Measurements from ENCODE around the gene NACC2.

Gene NACC2

GRCh38 chr9:136081826-136082495 lies 13.1 kb downstream of the NACC2 start:
- no peak overlapping the region for H3K4me3 ChIP-seq (ENCODE audit: low read length)
- H3K27me3 ChIP-seq (ENCODE audit: insufficient read depth, low read length), result no peaks in the 10 kb centered on the region
- no peaks in the 10 kb centered on the region for H3K9me3 ChIP-seq (ENCODE audit: insufficient read depth, low read depth, low read length)
- no peak overlapping the region for H3K9ac ChIP-seq (ENCODE audit: low read depth, low read length)
- peaks cover 2% of the 10 kb centered on the region; the same call in 1 of the 2 replicates for H3K4me1 ChIP-seq (ENCODE audit: insufficient read depth, low read length)
- no peaks in the 10 kb centered on the region for H3K36me3 ChIP-seq (ENCODE audit: insufficient read depth, low read depth, low read length)
- H3K27ac ChIP-seq (ENCODE audit: low read length), result no peak overlapping the region

GRCh38 chr9:136081113-136081825 lies 13.8 kb downstream of the NACC2 start:
- Histone ChIP-seq H3K9me3 (ENCODE audit: insufficient read depth, low read depth, low read length) (no peaks in the 10 kb centered on the region), H3K36me3 (ENCODE audit: insufficient read depth, low read depth, low read length) (no peaks in the 10 kb centered on the region), H3K27ac (ENCODE audit: low read length) (no peak overlapping the region), H3K4me3 (ENCODE audit: low read length) (no peak overlapping the region), H3K4me1 (ENCODE audit: insufficient read depth, low read length) (no peaks in the 10 kb centered on the region; the same call in 1 of the 2 replicates), H3K9ac (ENCODE audit: low read depth, low read length) (no peak overlapping the region), H3K27me3 (ENCODE audit: insufficient read depth, low read length) (no peaks in the 10 kb centered on the region)

GRCh38 chr9:136080716-136081112 lies 14.4 kb downstream of the NACC2 start:
- no peak overlapping the region for H3K27ac ChIP-seq (ENCODE audit: low read length)
- H3K27me3 ChIP-seq (ENCODE audit: insufficient read depth, low read length), result no peaks in the 10 kb centered on the region
- H3K4me1 ChIP-seq (ENCODE audit: insufficient read depth, low read length), result no peaks in the 10 kb centered on the region; the same call in 1 of the 2 replicates

GRCh38 chr9:136079916-136080246 lies 15.2 kb downstream of the NACC2 start:
- H3K36me3 ChIP-seq (ENCODE audit: insufficient read depth, low read depth, low read length), result no peaks in the 10 kb centered on the region
- H3K27ac ChIP-seq (ENCODE audit: low read length), result no peak overlapping the region
- no peaks in the 10 kb centered on the region; the same call in 1 of the 2 replicates for H3K4me1 ChIP-seq (ENCODE audit: insufficient read depth, low read length)
- H3K9me3 ChIP-seq (ENCODE audit: insufficient read depth, low read depth, low read length), result no peaks in the 10 kb centered on the region
- H3K9ac ChIP-seq (ENCODE audit: low read depth, low read length), result no peak overlapping the region
- H3K27me3 ChIP-seq (ENCODE audit: insufficient read depth, low read length), result no peaks in the 10 kb centered on the region
- H3K4me3 ChIP-seq (ENCODE audit: low read length), result no peak overlapping the region

More at GRCh38 chr9:136080716-136081112, 14.4 kb downstream of the NACC2 start:
- Histone ChIP-seq H3K4me3 (ENCODE audit: low read length) (no peak overlapping the region), H3K9me3 (ENCODE audit: insufficient read depth, low read depth, low read length) (no peaks in the 10 kb centered on the region), H3K9ac (ENCODE audit: low read depth, low read length) (no peak overlapping the region), H3K36me3 (ENCODE audit: insufficient read depth, low read depth, low read length) (no peaks in the 10 kb centered on the region)

GRCh38 chr9:136079211-136079915 lies 15.7 kb downstream of the NACC2 start:
- Histone ChIP-seq H3K4me3 (ENCODE audit: low read length) (no peak overlapping the region), H3K9me3 (ENCODE audit: insufficient read depth, low read depth, low read length) (no peaks in the 10 kb centered on the region), H3K27me3 (ENCODE audit: insufficient read depth, low read length) (no peaks in the 10 kb centered on the region), H3K9ac (ENCODE audit: low read depth, low read length) (no peak overlapping the region), H3K36me3 (ENCODE audit: insufficient read depth, low read depth, low read length) (no peaks in the 10 kb centered on the region), H3K27ac (ENCODE audit: low read length) (no peak overlapping the region), H3K4me1 (ENCODE audit: insufficient read depth, low read length) (no peaks in the 10 kb centered on the region; the same call in 1 of the 2 replicates)

GRCh38 chr9:136078498-136079011 lies 16.5 kb downstream of the NACC2 start:
- no peaks in the 10 kb centered on the region for H3K36me3 ChIP-seq (ENCODE audit: insufficient read depth, low read depth, low read length)
- no peak overlapping the region for H3K4me3 ChIP-seq (ENCODE audit: low read length)
- H3K4me1 ChIP-seq (ENCODE audit: insufficient read depth, low read length), result no peaks in the 10 kb centered on the region; the same call in 1 of the 2 replicates
- H3K9ac ChIP-seq (ENCODE audit: low read depth, low read length), result no peak overlapping the region
- H3K9me3 ChIP-seq (ENCODE audit: insufficient read depth, low read depth, low read length), result no peaks in the 10 kb centered on the region
- H3K27ac ChIP-seq (ENCODE audit: low read length), result no peak overlapping the region
- H3K27me3 ChIP-seq (ENCODE audit: insufficient read depth, low read length), result no peaks in the 10 kb centered on the region

- Histone ChIP-seq H3K4me1 (ENCODE audit: insufficient read depth, low read length) (no peaks in the 10 kb centered on the region; the same call in 1 of the 2 replicates), H3K4me3 (ENCODE audit: low read length) (no peak overlapping the region), H3K9me3 (ENCODE audit: insufficient read depth, low read depth, low read length) (no peaks in the 10 kb centered on the region), H3K27me3 (ENCODE audit: insufficient read depth, low read length) (no peaks in the 10 kb centered on the region), H3K27ac (ENCODE audit: low read length) (no peak overlapping the region), H3K36me3 (ENCODE audit: insufficient read depth, low read depth, low read length) (no peaks in the 10 kb centered on the region), H3K9ac (ENCODE audit: low read depth, low read length) (no peak overlapping the region)
Observed at GRCh38 chr9:136078024-136078423, 17.1 kb downstream of the NACC2 start.

- no peaks in the 10 kb centered on the region; the same call in 1 of the 2 replicates for H3K4me1 ChIP-seq (ENCODE audit: insufficient read depth, low read length)
- H3K36me3 ChIP-seq (ENCODE audit: insufficient read depth, low read depth, low read length), result no peaks in the 10 kb centered on the region
- H3K4me3 ChIP-seq (ENCODE audit: low read length), result no peak overlapping the region
- H3K27ac ChIP-seq (ENCODE audit: low read length), result no peak overlapping the region
- no peaks in the 10 kb centered on the region for H3K9me3 ChIP-seq (ENCODE audit: insufficient read depth, low read depth, low read length)
- H3K9ac ChIP-seq (ENCODE audit: low read depth, low read length), result no peak overlapping the region
- no peaks in the 10 kb centered on the region for H3K27me3 ChIP-seq (ENCODE audit: insufficient read depth, low read length)
Observed at GRCh38 chr9:136077491-136077890, 17.6 kb downstream of the NACC2 start.

GRCh38 chr9:136075881-136076678 lies 19.0 kb downstream of the NACC2 start:
- H3K4me1 ChIP-seq (ENCODE audit: insufficient read depth, low read length), result no peaks in the 10 kb centered on the region; the same call in 1 of the 2 replicates
- H3K9me3 ChIP-seq (ENCODE audit: insufficient read depth, low read depth, low read length), result no peaks in the 10 kb centered on the region
- H3K4me3 ChIP-seq (ENCODE audit: low read length), result no peak overlapping the region
- no peaks in the 10 kb centered on the region for H3K27me3 ChIP-seq (ENCODE audit: insufficient read depth, low read length)
- H3K27ac ChIP-seq (ENCODE audit: low read length), result no peak overlapping the region
- H3K9ac ChIP-seq (ENCODE audit: low read depth, low read length), result no peak overlapping the region
- no peaks in the 10 kb centered on the region for H3K36me3 ChIP-seq (ENCODE audit: insufficient read depth, low read depth, low read length)

GRCh38 chr9:136075134-136075841 lies 19.8 kb downstream of the NACC2 start:
- no peaks in the 10 kb centered on the region for H3K36me3 ChIP-seq (ENCODE audit: insufficient read depth, low read depth, low read length)
- H3K4me1 ChIP-seq (ENCODE audit: insufficient read depth, low read length), result no peaks in the 10 kb centered on the region; the same call in 1 of the 2 replicates

More at GRCh38 chr9:136075134-136075841, 19.8 kb downstream of the NACC2 start:
- Histone ChIP-seq H3K27ac (ENCODE audit: low read length) (no peak overlapping the region), H3K9me3 (ENCODE audit: insufficient read depth, low read depth, low read length) (no peaks in the 10 kb centered on the region), H3K27me3 (ENCODE audit: insufficient read depth, low read length) (no peaks in the 10 kb centered on the region), H3K9ac (ENCODE audit: low read depth, low read length) (no peak overlapping the region), H3K4me3 (ENCODE audit: low read length) (no peak overlapping the region)
